GM21390 (cell line): ENCODE data around the gene UBAC2.
"Not testable (repeated sequence)": the region's sequence is repeated elsewhere in the genome, so short reads cannot be mapped to it uniquely, and the experiment has no call there.

Source experiments
- ATAC-seq: cut with Tn5 transposase; IDR thresholded peaks from one replicate; pipeline ENCODE4 v1.9.1; 2021; ENCODE audit not compliant: unreplicated experiment

The UBAC2 gene

DNA sequence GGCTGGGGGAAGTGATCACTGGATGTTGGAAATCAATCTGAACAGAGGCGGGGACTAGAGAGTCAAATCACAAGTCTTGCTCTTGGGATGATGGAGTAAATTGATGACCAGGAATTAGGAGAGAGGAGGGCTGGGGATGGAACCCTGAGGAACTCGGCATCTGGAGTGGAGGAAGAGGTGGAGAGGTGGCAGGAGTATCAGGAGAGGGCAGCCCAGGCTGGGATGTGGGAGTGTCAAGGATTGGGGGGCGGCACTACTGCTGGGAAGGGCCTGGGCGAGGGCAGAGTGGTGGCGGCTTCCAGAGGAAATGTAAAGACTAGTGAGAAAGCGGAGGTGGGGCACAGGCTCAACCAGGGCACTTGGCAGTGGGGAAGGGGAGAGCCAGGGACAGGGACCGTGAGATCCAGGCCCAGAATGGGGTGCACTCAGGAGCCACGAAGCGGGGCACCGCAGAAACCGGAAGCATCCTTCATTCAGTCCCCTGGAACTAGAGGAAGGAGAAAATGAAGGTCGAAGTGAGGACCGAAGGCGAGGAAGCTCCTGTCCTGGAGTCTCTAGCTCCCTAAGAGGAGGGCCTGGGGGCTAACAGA, 187.8 kb downstream of the UBAC2 start:
- ATAC-seq, result no peak

- not testable (repeated sequence) for ATAC-seq
Observed at GRCh38 chr13:99389094-99389493, 188.4 kb downstream of the UBAC2 start.

GRCh38 chr13:99389520-99390304, 189.1 kb downstream of the UBAC2 start:
- no peak for ATAC-seq

GRCh38 chr13:99390601-99391000, 189.9 kb downstream of the UBAC2 start:
- ATAC-seq, result no peak

DNA sequence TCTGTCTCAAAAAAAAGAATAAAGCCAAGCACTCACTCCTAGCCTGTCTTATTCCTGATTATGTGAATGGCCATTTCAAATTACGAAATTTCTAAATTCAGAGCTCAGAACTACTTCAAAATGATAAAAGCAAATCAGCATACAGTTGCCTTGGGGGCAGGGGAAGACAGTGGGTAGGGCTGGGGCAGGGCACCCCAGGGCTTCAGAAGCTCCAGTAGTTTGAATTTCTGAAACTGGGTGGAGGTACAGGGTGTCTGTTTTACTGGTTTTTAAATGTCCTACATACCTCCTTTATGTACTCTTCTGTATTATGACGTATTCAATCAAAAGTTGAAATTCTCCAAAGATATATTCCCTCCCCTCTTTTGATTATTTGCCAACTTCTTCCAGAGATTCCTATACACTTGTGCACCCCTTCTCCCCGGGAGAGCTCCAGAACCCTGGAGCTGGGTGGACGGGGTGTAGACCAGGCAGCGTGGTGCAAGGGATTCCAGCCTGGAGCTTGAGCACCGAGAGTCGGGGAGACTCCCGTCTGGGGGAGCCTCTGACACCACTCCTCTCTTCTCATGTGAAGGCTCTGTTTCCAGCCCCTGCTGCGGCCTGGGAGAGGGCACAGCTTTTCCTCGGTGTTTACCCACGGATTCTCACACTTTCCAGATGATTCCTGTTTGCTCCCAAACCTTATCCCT, 191.3 kb downstream of the UBAC2 start:
- no peak for ATAC-seq

GRCh38 chr13:99392470-99393135, 191.9 kb downstream of the UBAC2 start:
- ATAC-seq, result no peak

GRCh38 chr13:99393391-99393790, 192.7 kb downstream of the UBAC2 start:
- ATAC-seq, result not testable (repeated sequence)

- no peak for ATAC-seq
Observed at GRCh38 chr13:99393791-99394735, 193.4 kb downstream of the UBAC2 start.

GRCh38 chr13:99395436-99395835, 194.8 kb downstream of the UBAC2 start:
- ATAC-seq, result no peak

DNA sequence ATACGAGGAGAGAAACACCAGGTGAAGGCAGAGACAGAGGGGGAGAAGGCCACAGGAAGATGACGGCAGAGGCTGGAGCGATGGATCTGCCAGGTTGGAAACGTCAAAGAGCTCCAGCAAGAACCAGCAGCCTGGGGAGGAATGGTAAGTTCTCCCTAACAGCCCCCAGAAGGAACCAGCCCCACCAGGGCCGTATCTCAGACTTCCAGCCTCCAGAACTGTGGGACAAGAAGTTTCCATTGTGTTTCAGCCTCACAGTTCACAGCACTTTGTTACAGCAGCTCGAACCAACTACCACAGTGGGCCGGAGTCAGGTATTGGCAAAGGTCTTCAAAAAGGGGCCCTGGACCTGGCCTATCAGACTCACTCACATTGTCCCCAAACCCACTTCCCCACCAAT, 195.8 kb downstream of the UBAC2 start:
- ATAC-seq, result no peak

DNA sequence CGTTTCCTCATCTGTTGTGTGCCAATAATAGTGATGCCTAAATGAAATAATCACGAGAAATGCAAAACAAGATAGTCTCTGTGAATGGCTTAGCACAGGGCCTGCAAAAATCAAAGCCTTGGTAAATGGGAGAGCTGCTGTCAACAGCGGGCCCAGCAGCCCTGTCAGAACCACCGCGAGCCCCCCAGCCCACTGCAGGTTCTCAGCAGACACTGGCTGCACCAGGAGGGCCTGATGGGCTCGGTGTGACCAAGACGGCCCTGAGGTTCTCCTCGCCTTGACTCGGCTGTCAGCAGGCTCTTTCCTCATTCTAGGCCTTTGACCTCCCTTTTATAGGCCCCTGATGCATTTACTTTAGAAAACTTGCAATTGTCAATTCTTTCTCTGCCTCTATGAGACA, 197.4 kb downstream of the UBAC2 start:
- ATAC-seq, result no peak

DNA sequence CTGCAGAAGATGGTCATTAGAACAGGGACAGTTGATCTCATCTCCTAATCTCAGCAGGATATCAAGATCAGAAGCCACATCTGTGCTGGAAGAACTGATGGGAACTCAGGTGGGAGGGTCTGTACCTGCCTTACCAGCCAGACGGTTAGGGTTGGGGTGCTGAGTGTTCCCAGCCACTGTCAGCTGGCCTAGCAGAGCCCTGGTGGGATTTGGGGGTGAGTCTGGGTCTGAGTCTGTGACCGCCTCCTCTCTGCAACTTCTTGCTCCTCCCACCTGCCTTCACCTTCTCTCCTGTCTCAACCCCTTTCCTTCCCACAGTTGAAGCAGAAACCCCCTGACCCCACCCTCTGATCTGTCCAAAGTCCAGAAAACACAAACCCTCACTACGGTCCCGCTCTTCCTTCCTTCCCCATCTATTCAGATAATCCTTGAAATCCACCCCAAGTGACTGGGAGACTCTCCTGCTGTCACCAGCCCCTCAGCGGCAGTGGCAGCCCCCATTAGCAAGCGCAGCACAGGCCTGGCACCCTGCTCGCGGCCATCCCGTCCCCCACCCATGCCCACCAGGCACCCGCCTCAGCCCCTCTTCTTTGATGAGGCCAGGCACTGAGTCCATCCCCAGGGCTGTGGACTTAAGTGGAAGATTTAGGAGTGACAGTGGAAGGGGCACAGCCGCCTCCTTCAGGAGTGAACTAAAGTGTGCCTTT, 198.4 kb downstream of the UBAC2 start:
- no peak for ATAC-seq

GRCh38 chr13:99399623-99399974, 198.9 kb downstream of the UBAC2 start:
- no peak for ATAC-seq

DNA sequence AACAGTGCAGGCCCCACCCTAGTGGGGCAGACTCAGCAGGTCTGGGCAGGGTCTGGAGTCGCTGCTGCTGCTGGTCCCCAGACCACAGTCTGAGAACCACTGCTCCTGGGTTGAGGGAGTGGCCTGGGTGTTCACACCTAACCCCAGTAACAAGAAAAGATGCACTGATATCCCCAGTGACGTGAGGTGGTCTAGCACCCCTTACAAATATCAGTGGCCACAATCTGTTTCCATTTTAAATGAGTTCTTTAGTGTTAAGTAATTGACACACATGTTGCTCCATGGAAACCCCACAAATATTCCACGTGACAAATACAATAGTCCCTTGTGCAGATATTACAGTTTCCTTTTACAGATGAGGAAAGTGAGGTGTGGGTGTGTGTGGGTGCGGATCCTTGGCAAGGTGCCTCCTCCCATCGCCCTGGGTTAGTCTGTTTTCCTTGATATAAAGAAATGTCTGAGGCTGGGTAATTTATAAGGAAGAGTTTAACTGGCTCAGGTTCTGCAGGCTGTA, 202.9 kb downstream of the UBAC2 start:
- no peak for ATAC-seq

DNA sequence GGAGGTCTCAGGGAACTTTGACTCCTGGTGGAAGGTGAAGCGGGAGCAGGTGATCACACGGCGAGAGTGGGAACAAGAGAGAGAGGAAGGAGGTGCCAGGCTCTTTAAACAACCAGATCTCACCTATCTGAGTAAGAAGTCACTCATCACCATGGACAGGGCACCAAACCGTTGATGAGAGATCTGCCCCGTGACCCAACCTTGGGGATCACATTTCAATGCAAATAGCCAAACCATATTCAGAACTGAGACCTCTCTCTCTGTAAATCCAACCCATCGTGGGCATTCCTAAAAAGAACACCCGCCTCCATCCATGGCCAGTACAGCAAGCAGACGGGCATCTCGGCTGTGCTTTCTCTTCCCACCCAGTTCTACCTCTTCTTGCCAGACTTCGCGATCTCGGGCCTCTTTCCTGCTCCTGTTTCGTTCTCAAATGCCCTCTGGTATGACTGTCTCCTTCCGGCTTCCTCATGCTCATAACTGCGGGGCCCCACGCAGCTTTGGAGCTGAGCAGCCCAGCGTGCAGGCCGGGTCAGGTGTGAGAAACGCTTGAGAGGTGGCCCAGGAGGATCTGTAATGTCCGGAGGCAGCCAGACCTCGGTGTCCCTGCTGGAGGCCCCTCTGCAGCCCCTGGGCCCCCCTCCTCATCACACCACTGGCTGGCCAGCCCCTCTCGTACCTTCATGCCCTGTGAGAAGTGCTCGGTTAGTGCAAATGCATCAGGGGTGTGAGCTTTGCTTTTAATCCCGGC, 203.5 kb downstream of the UBAC2 start:
- no peak for ATAC-seq

DNA sequence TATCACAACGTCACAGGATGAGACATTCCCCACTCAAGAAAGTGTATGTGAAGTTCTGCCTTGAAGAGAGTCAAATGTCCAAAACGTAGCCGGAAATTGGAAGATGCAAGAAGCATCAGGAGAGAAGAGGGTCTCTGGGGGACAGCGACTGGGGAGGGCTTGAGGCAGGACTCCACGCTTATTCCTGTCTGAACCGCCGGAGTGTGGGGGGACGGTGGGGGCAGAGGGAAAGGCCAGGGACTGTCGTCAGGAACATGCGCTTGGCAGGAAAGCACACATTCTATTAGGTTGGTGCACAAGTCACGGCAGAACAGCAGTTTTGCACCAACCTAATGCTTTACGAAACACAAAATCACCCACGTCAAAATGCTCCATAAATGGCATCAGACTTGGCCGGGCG, 205.3 kb downstream of the UBAC2 start:
- no peak for ATAC-seq

GRCh38 chr13:99406799-99407201, 206.1 kb downstream of the UBAC2 start:
- no peak for ATAC-seq

DNA sequence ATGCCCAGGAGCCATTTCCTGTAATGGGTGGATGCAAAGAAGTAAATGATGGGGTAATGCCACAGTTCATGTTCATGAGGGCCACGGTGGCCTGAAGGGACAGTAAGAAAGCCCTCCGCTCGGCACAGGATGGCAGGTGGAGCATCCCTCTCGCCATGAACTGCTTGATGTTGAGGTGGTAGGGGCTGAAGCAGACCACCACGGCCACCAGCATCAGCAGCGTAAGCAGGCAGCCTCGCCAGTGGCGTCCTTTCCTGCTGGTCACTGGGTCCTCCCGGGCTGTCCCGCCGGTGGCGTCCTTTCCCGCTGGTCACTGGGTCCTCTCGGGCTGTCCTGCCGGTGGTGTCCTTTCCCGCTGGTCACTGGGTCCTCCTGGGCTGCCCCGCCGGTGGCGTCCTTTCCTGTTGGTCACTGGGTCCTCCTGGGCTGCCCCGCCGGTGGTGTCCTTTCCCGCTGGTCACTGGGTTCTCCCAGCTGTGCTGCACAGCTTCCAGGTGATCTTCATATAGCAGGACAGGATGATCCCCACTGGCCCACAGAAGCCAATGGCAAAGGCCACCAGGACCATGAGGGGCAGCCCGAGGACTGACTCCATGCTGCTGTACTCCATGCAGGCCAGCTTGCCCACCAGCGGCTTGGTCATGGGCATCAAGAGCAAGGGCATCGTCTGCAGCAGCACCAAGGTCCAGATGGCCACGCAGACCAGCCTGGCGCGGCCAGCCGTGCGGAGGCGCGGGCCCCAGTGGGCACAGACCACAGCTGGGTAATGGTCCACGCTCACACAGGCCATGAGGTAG, 207.4 kb downstream of the UBAC2 start:
- ATAC-seq, result no peak
